ENCODE results near the gene RNF40. TPM values are rescaled to one million over a fixed set of nuclear protein-coding genes. Genes with fewer than 3 reads are reported as not detected.

RNF40 gene
- total RNA-seq, 1 experiment from 2014 or later: 85.0 TPM

DNA sequence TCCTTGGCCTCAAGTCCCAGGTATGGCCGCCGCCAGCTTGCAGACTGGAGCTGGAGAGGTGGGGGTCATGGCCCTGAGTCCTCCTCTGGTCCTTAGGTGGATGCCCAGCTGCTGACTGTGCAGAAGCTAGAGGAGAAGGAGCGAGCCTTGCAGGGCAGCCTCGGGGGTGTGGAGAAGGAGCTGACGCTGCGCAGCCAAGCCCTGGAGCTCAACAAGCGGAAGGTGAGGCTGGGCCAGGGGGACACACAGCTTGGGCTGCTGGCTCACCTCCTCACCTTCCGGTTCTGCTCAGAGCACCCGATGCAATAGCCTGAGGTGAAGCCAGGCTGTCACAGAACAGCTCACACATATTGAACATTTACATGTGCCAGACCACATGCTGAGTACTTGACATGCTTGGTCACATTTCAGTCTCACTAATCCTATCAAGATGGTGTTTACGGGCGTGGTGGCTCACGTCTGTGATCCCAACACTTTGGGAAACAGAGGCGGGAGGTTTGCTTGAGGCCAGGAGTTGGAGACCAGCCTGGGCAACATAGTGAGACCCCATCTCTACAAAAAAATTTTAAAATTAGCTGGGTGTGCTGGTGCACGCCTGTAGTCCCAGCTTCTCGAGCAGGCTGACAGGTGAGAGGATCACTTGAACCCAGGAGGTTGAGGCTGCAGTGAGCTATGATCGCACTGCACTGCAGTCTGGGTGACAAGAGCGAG is 7.4 kb downstream of the RNF40 start:
- intact Hi-C loops (cut with micrococcal nuclease): no loop called here
- ChIA-PET POLR2A (interaction anchor here (0.7 kb wide), 1 partner anchor 171 kb away, joined by 3 read pairs; no protein-coding TSS in a partner anchor), CTCF (interaction anchor here (0.6 to 1.0 kb wide), 3 partner anchors 111 to 131 kb away, joined by 3 to 8 read pairs (median 3); no protein-coding TSS in a partner anchor)
- H3K4me3 Mint-ChIP-seq (ENCODE audit: unreplicated experiment): no peak overlapping the region
- no peaks in the 10 kb centered on the region for H3K27me3 Mint-ChIP-seq (ENCODE audit: insufficient read depth, unreplicated experiment)
- H3K9me3 Mint-ChIP-seq (ENCODE audit: unreplicated experiment): no peaks in the 10 kb centered on the region
- TF ChIP-seq, protein P1, sequence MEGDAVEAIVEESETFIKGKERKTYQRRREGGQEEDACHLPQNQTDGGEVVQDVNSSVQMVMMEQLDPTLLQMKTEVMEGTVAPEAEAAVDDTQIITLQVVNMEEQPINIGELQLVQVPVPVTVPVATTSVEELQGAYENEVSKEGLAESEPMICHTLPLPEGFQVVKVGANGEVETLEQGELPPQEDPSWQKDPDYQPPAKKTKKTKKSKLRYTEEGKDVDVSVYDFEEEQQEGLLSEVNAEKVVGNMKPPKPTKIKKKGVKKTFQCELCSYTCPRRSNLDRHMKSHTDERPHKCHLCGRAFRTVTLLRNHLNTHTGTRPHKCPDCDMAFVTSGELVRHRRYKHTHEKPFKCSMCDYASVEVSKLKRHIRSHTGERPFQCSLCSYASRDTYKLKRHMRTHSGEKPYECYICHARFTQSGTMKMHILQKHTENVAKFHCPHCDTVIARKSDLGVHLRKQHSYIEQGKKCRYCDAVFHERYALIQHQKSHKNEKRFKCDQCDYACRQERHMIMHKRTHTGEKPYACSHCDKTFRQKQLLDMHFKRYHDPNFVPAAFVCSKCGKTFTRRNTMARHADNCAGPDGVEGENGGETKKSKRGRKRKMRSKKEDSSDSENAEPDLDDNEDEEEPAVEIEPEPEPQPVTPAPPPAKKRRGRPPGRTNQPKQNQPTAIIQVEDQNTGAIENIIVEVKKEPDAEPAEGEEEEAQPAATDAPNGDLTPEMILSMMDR (IDR thresholded peaks at IDR 0.05; ENCODE audit: unreplicated experiment): no peak
- DNase-seq (ENCODE audit: unreplicated experiment): no peak
- BruUV-seq (replicated peaks): no TSS peak
- no peak overlapping the region for H3K27ac Mint-ChIP-seq (ENCODE audit: low read depth, unreplicated experiment)
- H3K4me1 Mint-ChIP-seq (ENCODE audit: insufficient read depth, unreplicated experiment): peaks cover 6% of the 10 kb centered on the region
- peaks cover 82% of the 10 kb centered on the region for H3K36me3 Mint-ChIP-seq (ENCODE audit: insufficient read depth, unreplicated experiment)

DNA sequence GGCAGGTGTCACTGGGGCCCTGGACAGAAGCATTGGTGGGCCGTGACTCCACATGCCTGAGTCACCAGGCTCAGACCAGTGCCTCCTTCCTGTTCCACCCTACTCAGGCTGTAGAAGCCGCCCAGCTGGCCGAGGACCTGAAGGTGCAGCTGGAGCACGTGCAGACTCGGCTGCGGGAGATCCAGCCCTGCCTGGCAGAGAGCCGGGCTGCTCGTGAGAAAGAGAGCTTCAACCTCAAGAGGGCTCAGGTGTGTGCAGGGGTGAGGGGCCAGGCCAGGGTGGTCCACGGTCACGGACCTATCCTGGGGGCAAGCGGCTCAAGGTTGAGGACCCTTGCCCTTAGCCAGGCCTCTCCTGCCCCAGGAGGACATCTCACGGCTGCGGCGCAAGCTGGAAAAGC is 9.6 kb downstream of the RNF40 start:
- H3K27ac Mint-ChIP-seq (ENCODE audit: low read depth, unreplicated experiment): no peak overlapping the region

DNA sequence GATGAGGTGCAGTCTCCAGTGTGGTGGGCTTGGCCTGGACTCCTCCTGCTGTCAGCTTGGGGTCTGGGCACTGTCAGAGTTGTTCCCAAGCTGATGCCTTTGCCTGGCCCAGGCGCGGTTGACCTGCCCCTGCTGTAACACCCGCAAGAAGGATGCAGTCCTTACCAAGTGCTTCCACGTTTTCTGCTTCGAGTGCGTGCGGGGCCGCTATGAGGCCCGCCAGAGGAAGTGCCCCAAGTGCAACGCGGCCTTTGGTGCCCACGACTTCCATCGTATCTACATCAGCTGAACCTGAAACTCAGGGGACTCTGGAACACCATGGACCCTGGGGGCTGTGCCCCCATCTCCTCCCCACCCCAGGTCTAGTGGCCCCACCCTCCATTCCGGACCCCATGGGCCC is 11.7 kb downstream of the RNF40 start:
- no peaks in the 10 kb centered on the region for H3K9me3 Mint-ChIP-seq (ENCODE audit: unreplicated experiment)
- H3K36me3 Mint-ChIP-seq (ENCODE audit: insufficient read depth, unreplicated experiment): peaks cover 72% of the 10 kb centered on the region
- no peak for DNase-seq (ENCODE audit: unreplicated experiment)
- TF ChIP-seq, protein P1 (IDR thresholded peaks at IDR 0.05; ENCODE audit: unreplicated experiment): no peak
- H3K4me3 Mint-ChIP-seq (ENCODE audit: unreplicated experiment): no peak overlapping the region
- H3K4me1 Mint-ChIP-seq (ENCODE audit: insufficient read depth, unreplicated experiment): peaks cover 22% of the 10 kb centered on the region
- ChIA-PET POLR2A (interaction anchor here (0.7 to 3.0 kb wide), 3 partner anchors 10 to 34 kb away, joined by 3 to 27 read pairs (median 11); partner anchors contain the start of genes PHKG2 and RNF40), CTCF (interaction anchor here (1.4 to 2.0 kb wide), 2 partner anchors 9 to 41 kb away, joined by 5 to 7 read pairs; no protein-coding TSS in a partner anchor)
- no TSS peak for BruUV-seq (replicated peaks)
- intact Hi-C loops (cut with micrococcal nuclease): no loop called here
- H3K27ac Mint-ChIP-seq (ENCODE audit: low read depth, unreplicated experiment): no peak overlapping the region
- H3K27me3 Mint-ChIP-seq (ENCODE audit: insufficient read depth, unreplicated experiment): no peaks in the 10 kb centered on the region

More for the DNA sequence above, 9.6 kb downstream of the RNF40 start:
- intact Hi-C loops (cut with micrococcal nuclease): no loop called here
- no TSS peak for BruUV-seq (replicated peaks)
- TF ChIP-seq, protein P1 (IDR thresholded peaks at IDR 0.05; ENCODE audit: unreplicated experiment): no peak
- Mint-ChIP-seq H3K4me3 (ENCODE audit: unreplicated experiment) (no peak overlapping the region), H3K36me3 (ENCODE audit: insufficient read depth, unreplicated experiment) (peaks cover 82% of the 10 kb centered on the region), H3K9me3 (ENCODE audit: unreplicated experiment) (no peaks in the 10 kb centered on the region), H3K27me3 (ENCODE audit: insufficient read depth, unreplicated experiment) (no peaks in the 10 kb centered on the region), H3K4me1 (ENCODE audit: insufficient read depth, unreplicated experiment) (peaks cover 8% of the 10 kb centered on the region)
- POLR2A ChIA-PET: interaction anchor here (1.3 to 1.6 kb wide), 2 partner anchors 9 to 24 kb away, joined by 4 to 5 read pairs; partner anchors contain the start of genes PHKG2 and RNF40
- no peak for DNase-seq (ENCODE audit: unreplicated experiment)
- CTCF ChIA-PET: interaction anchor here (0.7 to 1.6 kb wide), 3 partner anchors 11 to 170 kb away, joined by 3 to 4 read pairs (median 4); no protein-coding TSS in a partner anchor

DNA sequence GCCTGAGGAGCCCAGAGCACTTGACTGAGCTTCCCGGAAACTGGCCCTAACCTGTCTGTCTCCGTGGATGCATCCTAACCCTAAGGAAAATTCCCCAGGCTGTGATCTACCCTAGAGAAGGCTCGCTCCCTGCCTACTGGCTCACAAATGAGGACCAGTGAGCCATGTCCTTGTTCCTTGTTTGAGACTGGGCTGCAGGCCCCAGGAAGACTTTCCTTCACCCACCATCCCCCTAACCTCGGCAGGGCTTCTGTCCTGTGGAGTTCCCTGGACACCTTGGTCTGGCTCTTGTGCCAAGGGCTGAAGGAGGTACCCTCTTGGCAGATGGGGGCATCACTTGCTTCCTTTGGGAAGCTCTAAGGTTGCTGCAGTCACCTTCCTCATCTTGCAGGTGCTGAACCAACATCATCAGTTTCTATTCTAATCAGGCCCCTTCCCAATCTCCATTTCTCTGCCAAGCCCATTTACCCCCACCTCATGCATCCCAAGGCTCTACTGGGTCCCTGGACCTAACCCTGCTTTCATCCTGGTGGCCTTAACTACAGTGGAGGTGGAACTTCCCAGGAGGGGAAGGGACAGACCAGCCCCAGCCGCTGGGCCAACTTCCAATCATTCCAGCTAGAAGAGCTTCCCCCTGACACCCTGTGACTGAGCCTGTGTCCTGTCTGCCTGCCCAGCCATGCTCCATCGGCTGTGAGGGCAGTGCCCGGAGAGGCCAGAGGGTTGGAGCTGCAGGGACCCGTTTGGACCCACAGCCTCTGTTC is 12.4 kb downstream of the RNF40 start:
- intact Hi-C loops (cut with micrococcal nuclease): loop anchor here (5.0 kb wide), 1 partner anchor 38 kb away; no protein-coding TSS in a partner anchor
- BruUV-seq (replicated peaks): no TSS peak
- POLR2A ChIA-PET: interaction anchor here (0.6 to 3.0 kb wide), 19 partner anchors 11 to 1819 kb away, joined by 3 to 27 read pairs (median 5); partner anchors contain the start of genes KAT8, PHKG2, RNF40 and SRCAP
- no peak for DNase-seq (ENCODE audit: unreplicated experiment)
- H3K4me3 Mint-ChIP-seq (ENCODE audit: unreplicated experiment): peak overlapping the region; percentile 85
- CTCF ChIA-PET: interaction anchor here (1.4 to 2.0 kb wide), 2 partner anchors 10 to 41 kb away, joined by 5 to 7 read pairs; no protein-coding TSS in a partner anchor
- peaks cover 22% of the 10 kb centered on the region for H3K4me1 Mint-ChIP-seq (ENCODE audit: insufficient read depth, unreplicated experiment)
- TF ChIP-seq, protein P1 (IDR thresholded peaks at IDR 0.05; ENCODE audit: unreplicated experiment): no peak
- H3K9me3 Mint-ChIP-seq (ENCODE audit: unreplicated experiment): no peaks in the 10 kb centered on the region
- peaks cover 64% of the 10 kb centered on the region for H3K36me3 Mint-ChIP-seq (ENCODE audit: insufficient read depth, unreplicated experiment)
- peak overlapping the region; percentile 82 for H3K27ac Mint-ChIP-seq (ENCODE audit: low read depth, unreplicated experiment)
- H3K27me3 Mint-ChIP-seq (ENCODE audit: insufficient read depth, unreplicated experiment): no peaks in the 10 kb centered on the region

All from MCF 10A (cell line).